ENCODE results near the gene VIM. TPM values are rescaled to one million over a fixed set of nuclear protein-coding genes. Genes with fewer than 3 reads are reported as not detected.

VIM gene
- total RNA-seq, 6 donors from 2014 or later: 999 to 2,711 (median 1,731) TPM

GRCh38 chr10:17236468-17237148, 8.6 kb downstream of the VIM start:
- Histone ChIP-seq H3K9me3 (no peaks in the 10 kb centered on the region), H3K4me3 (no peak overlapping the region), H3K36me3 (peaks cover 31 to 70% (median 54%) of the 10 kb centered on the region in 4 donors), H3K27ac (peak overlapping the region in 1 of 4 donors; percentile 1), H3K27me3 (no peaks in the 10 kb centered on the region), H3K4me1 (peaks cover 39 to 59% (median 47%) of the 10 kb centered on the region in 4 donors)
- TF ChIP-seq POLR2AphosphoS5 (IDR thresholded peaks at IDR 0.05) (no peak), CTCF (IDR thresholded peaks at IDR 0.05) (no peak), EP300 (IDR thresholded peaks at IDR 0.05) (no peak), POLR2A (IDR thresholded peaks at IDR 0.05) (no peak)
- ATAC-seq (ENCODE audit: low FRiP score in 2 of 2) (no peak), DNase-seq (no peak)
- WGBS, 2 donors: 53 to 71% methylated on average over 1 of the region's 1 CpG

GRCh38 chr10:17237149-17237527, 9.1 kb downstream of the VIM start:
- DNase-seq (no peak), ATAC-seq (ENCODE audit: low FRiP score in 2 of 2) (no peak)
- Histone ChIP-seq H3K4me3 (no peak overlapping the region), H3K9me3 (no peaks in the 10 kb centered on the region), H3K36me3 (peaks cover 31 to 65% (median 52%) of the 10 kb centered on the region in 4 donors), H3K27ac (no peak overlapping the region), H3K4me1 (peaks cover 34 to 54% (median 43%) of the 10 kb centered on the region in 4 donors), H3K27me3 (no peaks in the 10 kb centered on the region)
- WGBS, 2 donors: 78 to 90% methylated on average over 5 of the region's 5 CpGs
- TF ChIP-seq POLR2A (IDR thresholded peaks at IDR 0.05): no peak
- TF ChIP-seq POLR2AphosphoS5 (IDR thresholded peaks at IDR 0.05): no peak
- no peak for TF ChIP-seq EP300 (IDR thresholded peaks at IDR 0.05)
- no peak for TF ChIP-seq CTCF (IDR thresholded peaks at IDR 0.05)

- TF ChIP-seq EP300 (IDR thresholded peaks at IDR 0.05): no peak
- TF ChIP-seq POLR2A (IDR thresholded peaks at IDR 0.05): peak in 1 of 4 donors; percentile 13
- peak in 1 of 2 donors; percentile 26 for ATAC-seq (ENCODE audit: low FRiP score in 2 of 2)
- Histone ChIP-seq H3K36me3 (peaks cover 31 to 56% (median 48%) of the 10 kb centered on the region in 4 donors), H3K4me1 (peaks cover 25 to 45% (median 34%) of the 10 kb centered on the region in 4 donors), H3K27ac (no peak overlapping the region), H3K27me3 (no peaks in the 10 kb centered on the region), H3K9me3 (no peaks in the 10 kb centered on the region), H3K4me3 (no peak overlapping the region)
- DNase-seq: no peak
- WGBS, 2 donors: 79 to 92% methylated on average over 4 of the region's 4 CpGs
These were observed 9.9 kb downstream of the VIM start for GRCh38 chr10:17237915-17238444.

GRCh38 chr10:17238445-17239291, 10.6 kb downstream of the VIM start:
- WGBS, 2 donors: 65 to 75% methylated on average over 12 of the region's 12 CpGs
- Histone ChIP-seq H3K9me3 (no peaks in the 10 kb centered on the region), H3K27me3 (no peaks in the 10 kb centered on the region), H3K36me3 (peaks cover 27 to 49% (median 42%) of the 10 kb centered on the region in 4 donors), H3K4me3 (no peak overlapping the region), H3K4me1 (peaks cover 18 to 38% (median 27%) of the 10 kb centered on the region in 4 donors), H3K27ac (peak overlapping the region in 2 of 4 donors; percentile 24 to 61)
- DNase-seq (no peak), ATAC-seq (ENCODE audit: low FRiP score in 2 of 2) (peak in 1 of 2 donors; percentile 72)
- no peak for TF ChIP-seq POLR2AphosphoS5 (IDR thresholded peaks at IDR 0.05)
- no peak for TF ChIP-seq POLR2A (IDR thresholded peaks at IDR 0.05)
- TF ChIP-seq CTCF (IDR thresholded peaks at IDR 0.05): no peak
- no peak for TF ChIP-seq EP300 (IDR thresholded peaks at IDR 0.05)

Measured in upper lobe of left lung (tissue), 6 donors.